GM12801 (cell line): ENCODE results near the gene CCNK.

Source experiments
- CTCF ChIP-seq: IDR thresholded peaks from one replicate; pipeline ENCODE4 v1.5.1; 2011; ENCODE audit warnings: control low read depth; ENCODE audit not compliant: insufficient read length; ENCODE audit errors: extremely low read depth

Gene CCNK

GRCh38 chr14:99548255-99548654 lies 67.0 kb downstream of the CCNK start:
- TF ChIP-seq CTCF: no peak

DNA sequence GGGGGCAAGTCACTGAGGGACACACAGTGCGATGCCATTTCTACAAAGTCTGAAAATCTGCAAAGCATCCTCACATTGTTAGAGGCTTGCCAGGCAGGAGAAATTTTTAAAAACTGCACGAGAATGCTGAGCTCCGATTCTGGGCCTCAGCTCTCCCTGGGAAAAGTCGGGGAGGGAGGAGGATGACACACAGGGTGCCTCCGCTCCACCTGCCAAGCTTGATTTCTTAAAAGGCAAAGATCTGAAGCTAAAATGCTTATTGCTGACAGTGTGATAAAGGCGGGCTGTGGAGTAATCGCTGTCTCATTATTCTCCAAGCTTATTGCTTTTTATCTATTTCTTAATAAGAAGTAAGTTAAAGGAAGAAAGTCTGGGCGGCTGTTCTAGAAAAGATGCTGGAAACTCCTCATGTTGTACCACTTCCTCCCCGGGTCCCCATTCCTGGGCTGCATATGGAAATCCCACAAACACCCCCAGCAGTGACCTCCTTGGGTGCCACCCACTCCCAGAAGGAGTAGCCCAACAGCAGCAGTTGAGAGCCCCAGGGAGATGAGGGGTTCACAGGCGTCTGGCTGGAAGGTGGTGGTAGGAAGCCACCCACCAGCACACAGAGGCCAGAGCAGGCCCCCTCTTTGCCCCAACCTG lies 67.8 kb downstream of the CCNK start:
- TF ChIP-seq CTCF: no peak

GRCh38 chr14:99549684-99550083 lies 68.5 kb downstream of the CCNK start:
- TF ChIP-seq CTCF: no peak

DNA sequence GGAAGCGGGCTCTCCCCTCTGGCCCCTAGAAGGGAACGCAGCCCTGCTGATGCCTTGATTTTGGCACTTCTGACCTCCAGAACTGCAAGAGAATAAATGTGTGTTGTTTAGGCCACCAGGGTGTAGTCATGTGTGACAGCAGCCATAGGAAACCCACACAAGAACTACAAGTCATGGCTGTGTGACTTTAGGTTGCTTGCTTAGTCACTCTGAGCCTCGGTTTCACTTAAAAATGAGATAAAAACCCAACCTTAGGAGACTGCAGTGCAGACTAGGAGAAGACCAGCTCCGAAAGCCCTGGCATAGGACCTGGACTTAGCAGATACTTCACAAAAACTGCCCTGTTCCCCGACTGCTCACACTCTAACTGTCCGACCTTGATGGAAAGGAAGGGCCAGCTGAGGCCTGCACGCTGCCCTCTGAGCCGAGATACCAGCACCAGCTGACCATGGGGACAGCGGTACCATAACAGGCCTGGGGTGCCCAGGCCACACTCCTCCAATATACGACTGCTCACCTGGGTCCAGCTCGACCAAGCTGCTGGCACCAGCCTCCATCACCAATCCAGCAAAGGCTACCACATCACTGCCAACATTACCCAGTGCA lies 69.3 kb downstream of the CCNK start:
- TF ChIP-seq CTCF: no peak

DNA sequence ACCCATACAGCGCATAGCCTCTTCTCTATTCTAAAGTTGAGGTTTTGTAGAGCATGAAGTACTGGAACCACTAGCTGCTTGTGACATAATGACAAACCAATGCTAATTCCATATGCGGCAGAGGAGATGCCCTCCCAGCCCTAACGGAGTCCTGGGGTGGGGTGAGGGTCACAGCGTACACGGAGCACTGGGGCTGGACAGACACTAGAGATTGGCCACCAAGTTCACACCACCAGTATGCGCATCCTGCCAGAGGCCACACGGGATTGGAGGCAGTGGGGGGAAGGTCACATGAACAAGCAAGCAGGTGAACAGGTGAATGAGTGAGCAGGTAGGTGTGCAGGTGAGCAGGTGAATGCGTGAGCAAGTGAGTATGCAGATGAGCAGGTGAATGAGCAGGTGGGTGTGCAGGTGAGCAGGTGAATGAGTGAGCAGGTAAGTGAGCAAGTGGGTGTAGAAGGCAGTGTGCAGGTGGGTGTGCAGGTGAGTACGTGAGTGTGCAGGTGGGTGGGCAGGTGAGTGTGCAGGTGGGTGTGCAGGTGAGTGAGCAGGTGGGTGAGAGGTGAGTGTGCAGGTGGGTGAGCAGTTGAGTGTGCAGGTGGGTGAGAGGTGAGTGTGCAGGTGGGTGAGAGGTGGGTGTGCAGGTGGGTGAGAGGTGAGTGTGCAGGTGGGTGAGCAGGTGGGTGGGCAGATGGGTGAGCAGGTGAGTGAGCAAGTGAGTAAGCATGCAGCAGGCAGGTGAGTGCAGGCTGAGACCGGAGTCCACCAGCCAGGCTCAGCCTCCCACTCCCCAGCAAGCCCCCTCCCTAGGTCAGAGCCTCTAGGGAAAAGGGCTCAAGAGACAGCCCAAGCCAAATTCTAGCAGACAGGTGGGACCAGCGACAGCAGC lies 70.1 kb downstream of the CCNK start:
- no peak for TF ChIP-seq CTCF

GRCh38 chr14:99552021-99552553 lies 70.9 kb downstream of the CCNK start:
- no peak for TF ChIP-seq CTCF

- TF ChIP-seq CTCF: no peak
Observed at GRCh38 chr14:99552572-99553216, 71.5 kb downstream of the CCNK start.
